ENCODE measurements around the gene CALHM6. TPM values are rescaled to one million over a fixed set of nuclear protein-coding genes. Genes with fewer than 3 reads are reported as not detected.

The CALHM6 gene
- total RNA-seq, 3 donors from 2014 or later = 4.2 to 5.6 TPM; not detected in 1

DNA sequence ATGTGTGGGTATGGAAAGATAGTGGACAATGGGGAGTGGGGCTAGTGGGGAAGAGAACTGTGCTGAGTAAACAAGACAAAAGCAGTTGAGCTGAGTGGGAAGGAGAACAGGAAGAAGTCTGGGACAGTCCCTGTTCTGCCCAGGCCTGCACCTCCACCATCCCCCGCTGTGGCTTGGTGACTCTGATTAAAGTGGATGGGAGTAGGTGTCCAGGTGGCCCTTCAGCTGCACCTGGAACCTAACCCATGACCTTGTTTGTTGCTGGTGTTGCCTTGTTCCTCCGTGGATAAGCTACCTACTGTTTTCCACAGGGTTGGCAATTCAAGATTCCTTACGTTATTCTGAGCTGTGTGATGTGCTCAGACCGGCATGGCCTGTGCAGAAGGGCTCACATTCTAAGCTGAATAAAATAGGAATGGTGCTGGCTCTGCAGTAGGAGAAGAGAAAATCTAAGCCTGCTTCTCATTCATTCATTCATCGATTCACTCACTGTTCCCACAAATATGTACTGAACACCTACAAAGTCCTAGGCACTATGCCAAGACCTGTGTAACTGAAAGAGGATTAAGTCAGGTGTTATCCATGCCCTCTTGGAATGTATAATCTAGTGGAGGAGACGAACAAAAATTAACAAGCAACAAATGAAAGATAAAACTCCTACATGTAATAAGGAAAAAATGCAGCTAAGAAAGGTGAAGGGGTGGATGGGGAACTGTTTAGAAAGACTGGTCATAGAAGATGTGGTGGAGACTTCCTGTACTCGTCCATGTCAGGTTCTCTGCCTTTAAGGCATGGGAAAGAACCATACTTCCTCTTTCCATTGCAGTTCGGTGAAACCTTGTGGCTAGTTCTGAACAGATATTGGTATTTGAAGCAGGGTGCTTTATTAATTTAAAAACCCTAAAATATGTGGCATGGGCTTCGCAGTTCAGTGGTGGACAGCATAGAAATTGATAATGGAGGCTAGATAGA, 10.1 kb upstream of the CALHM6 start:
- peak; percentile 19 to 59 (median 37) for DNase-seq
- peak; percentile 76 for ATAC-seq
- H3K9me3 ChIP-seq = no peaks in the 10 kb centered on the region
- no peaks in the 10 kb centered on the region for H3K36me3 ChIP-seq (ENCODE audit: low read depth)
- intact Hi-C loops (cut with DNase I, micrococcal nuclease) = no loop called here
- no peak for TF ChIP-seq CTCF (IDR thresholded peaks at IDR 0.05)
- no peaks in the 10 kb centered on the region for H3K4me1 ChIP-seq (ENCODE audit: low read depth)
- H3K4me3 ChIP-seq = no peak overlapping the region

GRCh38 chr6:116451916-116452315, 9.3 kb upstream of the CALHM6 start:
- no peak for TF ChIP-seq CTCF (IDR thresholded peaks at IDR 0.05)
- intact Hi-C loops (cut with DNase I, micrococcal nuclease) = no loop called here

DNA sequence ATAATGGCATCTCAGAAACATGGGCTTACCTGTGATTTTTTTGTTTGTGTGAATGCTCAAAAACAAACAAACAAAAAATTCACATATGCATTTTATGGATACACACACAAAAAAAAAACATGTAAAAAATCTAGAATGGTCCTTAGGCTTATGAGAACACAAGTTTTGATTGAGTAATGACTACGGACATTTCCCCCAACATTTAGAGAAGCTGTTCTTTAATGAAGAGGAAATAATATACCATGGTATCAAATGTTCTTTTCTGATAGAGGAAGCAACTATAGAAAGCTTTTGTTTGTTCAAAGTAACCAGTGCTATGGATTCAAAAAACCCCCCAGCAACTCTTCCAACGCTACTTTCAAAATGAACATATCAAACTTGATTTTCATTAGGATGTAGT, 8.6 kb upstream of the CALHM6 start:
- no peaks in the 10 kb centered on the region for H3K4me1 ChIP-seq (ENCODE audit: low read depth)
- TF ChIP-seq CTCF (IDR thresholded peaks at IDR 0.05) = no peak
- DNase-seq = no peak
- no peak for ATAC-seq
- H3K4me3 ChIP-seq = no peak overlapping the region
- intact Hi-C loops (cut with DNase I, micrococcal nuclease) = no loop called here
- H3K9me3 ChIP-seq = no peaks in the 10 kb centered on the region
- H3K36me3 ChIP-seq (ENCODE audit: low read depth) = no peaks in the 10 kb centered on the region

More at GRCh38 chr6:116451916-116452315, 9.3 kb upstream of the CALHM6 start:
- Histone ChIP-seq H3K36me3 (ENCODE audit: low read depth) (no peaks in the 10 kb centered on the region), H3K9me3 (no peaks in the 10 kb centered on the region), H3K4me3 (no peak overlapping the region), H3K4me1 (ENCODE audit: low read depth) (no peaks in the 10 kb centered on the region)
- DNase-seq (no peak), ATAC-seq (no peak)

DNA sequence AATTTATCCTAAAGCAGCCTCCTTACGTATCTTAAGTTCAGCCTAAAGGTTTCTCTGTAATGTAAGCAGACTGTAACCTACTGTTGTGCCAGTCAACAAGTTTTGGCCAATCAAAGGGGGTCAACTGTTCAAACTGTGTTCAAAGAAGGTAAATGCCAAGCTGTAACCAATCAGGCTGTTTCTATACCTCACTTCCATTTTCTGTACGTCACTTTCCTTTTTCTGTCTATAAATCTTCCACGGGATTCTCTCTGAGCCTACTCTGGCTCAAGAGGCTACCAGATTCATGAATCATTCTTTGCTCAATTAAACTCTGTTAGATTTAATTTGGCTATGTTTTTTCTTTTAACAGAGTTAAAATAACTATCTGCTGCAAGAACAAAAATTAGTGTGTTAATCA, 5.1 kb upstream of the CALHM6 start:
- ATAC-seq (no peak), DNase-seq (no peak)
- Histone ChIP-seq H3K36me3 (ENCODE audit: low read depth) (no peaks in the 10 kb centered on the region), H3K9me3 (no peaks in the 10 kb centered on the region), H3K4me1 (ENCODE audit: low read depth) (no peaks in the 10 kb centered on the region), H3K4me3 (no peak overlapping the region)
- TF ChIP-seq CTCF (IDR thresholded peaks at IDR 0.05) = no peak
- intact Hi-C loops (cut with DNase I, micrococcal nuclease) = no loop called here

DNA sequence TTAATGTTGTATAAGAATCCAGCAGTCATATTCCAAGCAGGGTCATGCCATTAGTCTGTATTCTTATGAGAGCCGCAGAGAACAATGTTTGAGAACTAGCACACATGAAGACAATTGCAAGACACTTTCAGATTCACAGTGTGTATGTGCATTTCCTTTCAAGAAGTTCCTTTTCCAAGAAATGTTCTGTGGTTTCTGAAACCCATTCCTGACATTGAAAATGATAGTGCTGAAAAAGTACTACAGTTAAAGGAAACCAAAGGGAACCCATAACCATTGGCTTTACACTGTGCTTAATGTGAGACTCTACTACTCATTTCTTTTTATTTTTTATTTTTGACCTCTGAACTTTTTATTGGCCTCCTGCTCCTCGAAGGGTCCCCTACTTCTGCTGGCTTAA, 4.2 kb upstream of the CALHM6 start:
- DNase-seq (no peak), ATAC-seq (no peak)
- Histone ChIP-seq H3K9me3 (no peaks in the 10 kb centered on the region), H3K36me3 (ENCODE audit: low read depth) (no peaks in the 10 kb centered on the region), H3K4me1 (ENCODE audit: low read depth) (no peaks in the 10 kb centered on the region), H3K4me3 (no peak overlapping the region)
- intact Hi-C loops (cut with DNase I, micrococcal nuclease) = no loop called here
- no peak for TF ChIP-seq CTCF (IDR thresholded peaks at IDR 0.05)

Data from mucosa of descending colon (tissue), 3 donors.